ENCODE results near the gene PARVG. TPM values are rescaled to one million over a fixed set of nuclear protein-coding genes. Genes with fewer than 3 reads are reported as not detected.

The PARVG gene
- polyA plus RNA-seq, 1 experiment: 0.01 TPM

- H3K27me3 ChIP-seq (ENCODE audit: control insufficient read depth, insufficient read depth, low read length): peaks cover 5% of the 10 kb centered on the region
- TF ChIP-seq CTCF (IDR thresholded peaks at IDR 0.05; ENCODE audit: low read depth, low read length): no peak
- ChIA-PET CTCF (no interaction called here), POLR2A (no interaction called here)
- DNase-seq (ENCODE audit: low read depth, low spot score): no peak
- no peak overlapping the region for H3K27ac ChIP-seq (ENCODE audit: low read depth, low read length)
- no peak overlapping the region for H3K4me3 ChIP-seq (ENCODE audit: low read depth, low read length)
- peaks cover 15% of the 10 kb centered on the region for H3K9me3 ChIP-seq (ENCODE audit: control insufficient read depth, insufficient read depth, low read length)
Measured at GRCh38 chr22:44247346-44247745, 66.6 kb downstream of the PARVG start.

GRCh38 chr22:44247923-44248892 lies 67.5 kb downstream of the PARVG start:
- no peak overlapping the region for H3K4me3 ChIP-seq (ENCODE audit: low read depth, low read length)
- CTCF ChIA-PET: no interaction called here
- no peak for DNase-seq (ENCODE audit: low read depth, low spot score)
- TF ChIP-seq CTCF (IDR thresholded peaks at IDR 0.05; ENCODE audit: low read depth, low read length): no peak
- POLR2A ChIA-PET: no interaction called here
- no peak overlapping the region for H3K27ac ChIP-seq (ENCODE audit: low read depth, low read length)
- peaks cover 15% of the 10 kb centered on the region for H3K9me3 ChIP-seq (ENCODE audit: control insufficient read depth, insufficient read depth, low read length)
- no peaks in the 10 kb centered on the region for H3K27me3 ChIP-seq (ENCODE audit: control insufficient read depth, insufficient read depth, low read length)

DNA sequence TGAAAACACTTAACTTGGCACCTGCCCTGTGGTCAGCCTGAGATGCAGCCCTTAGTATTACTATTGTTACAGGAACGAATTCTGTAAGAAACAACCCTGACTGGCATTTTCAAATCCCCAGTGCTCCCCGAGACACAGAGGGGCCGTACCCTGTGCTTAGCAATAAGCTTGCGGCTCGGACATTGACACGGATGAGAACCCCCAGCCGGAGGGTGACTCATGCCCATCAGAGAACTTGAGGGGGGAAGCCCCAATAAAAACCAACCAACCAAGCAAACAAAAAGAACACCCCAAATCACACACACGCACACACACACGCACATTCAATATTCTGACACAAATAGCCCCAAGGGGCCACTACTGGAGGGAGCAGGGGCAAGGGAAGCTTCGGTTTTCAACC lies 68.2 kb downstream of the PARVG start:
- TF ChIP-seq CTCF (IDR thresholded peaks at IDR 0.05; ENCODE audit: low read depth, low read length): no peak
- Histone ChIP-seq H3K27ac (ENCODE audit: low read depth, low read length) (no peak overlapping the region), H3K27me3 (ENCODE audit: control insufficient read depth, insufficient read depth, low read length) (no peaks in the 10 kb centered on the region), H3K9me3 (ENCODE audit: control insufficient read depth, insufficient read depth, low read length) (peaks cover 15% of the 10 kb centered on the region), H3K4me3 (ENCODE audit: low read depth, low read length) (no peak overlapping the region)
- no peak for DNase-seq (ENCODE audit: low read depth, low spot score)
- CTCF ChIA-PET: no interaction called here
- POLR2A ChIA-PET: no interaction called here

DNA sequence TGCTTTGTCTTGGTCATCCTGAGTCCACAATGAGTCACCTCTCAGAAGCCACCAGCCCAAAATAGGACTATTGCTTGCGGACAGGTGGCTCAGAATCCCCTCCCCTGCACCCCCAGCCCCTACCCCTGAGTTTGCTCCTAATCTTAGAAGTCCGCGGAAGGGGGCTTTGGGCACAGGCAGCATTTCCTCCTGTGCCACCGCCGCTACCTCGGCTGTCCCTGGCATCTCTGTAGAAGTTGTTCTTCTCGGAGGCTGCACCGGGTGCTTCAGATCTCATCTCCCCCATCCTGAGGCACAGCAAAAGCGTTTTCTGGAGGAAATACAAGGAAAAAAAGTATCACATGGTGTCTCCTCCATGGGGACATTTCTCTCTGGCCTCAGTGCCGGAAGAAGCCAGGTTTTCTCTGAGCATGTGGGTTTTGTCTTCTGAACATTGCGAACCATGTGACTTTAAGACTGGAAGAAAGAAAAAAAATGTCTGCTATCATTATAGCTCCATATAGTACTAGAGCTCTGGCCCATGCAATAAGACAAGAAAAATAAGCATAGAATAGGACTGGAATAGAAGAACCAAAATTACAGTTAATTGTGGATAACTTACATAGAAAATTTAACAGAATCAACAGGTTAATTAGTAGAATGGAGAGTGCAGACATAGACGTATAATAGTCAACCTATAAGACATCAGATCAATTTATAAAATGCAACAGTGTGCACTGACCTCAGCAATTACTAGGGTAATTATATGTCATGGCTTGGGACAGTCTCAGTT lies 68.8 kb downstream of the PARVG start:
- Histone ChIP-seq H3K27me3 (ENCODE audit: control insufficient read depth, insufficient read depth, low read length) (no peaks in the 10 kb centered on the region), H3K9me3 (ENCODE audit: control insufficient read depth, insufficient read depth, low read length) (peaks cover 15% of the 10 kb centered on the region), H3K4me3 (ENCODE audit: low read depth, low read length) (no peak overlapping the region), H3K27ac (ENCODE audit: low read depth, low read length) (no peak overlapping the region)
- POLR2A ChIA-PET: no interaction called here
- TF ChIP-seq CTCF (IDR thresholded peaks at IDR 0.05; ENCODE audit: low read depth, low read length): no peak
- CTCF ChIA-PET: no interaction called here
- no peak for DNase-seq (ENCODE audit: low read depth, low spot score)

GRCh38 chr22:44254811-44255210 lies 74.1 kb downstream of the PARVG start:
- no peak for TF ChIP-seq CTCF (IDR thresholded peaks at IDR 0.05; ENCODE audit: low read depth, low read length)
- Histone ChIP-seq H3K27me3 (ENCODE audit: control insufficient read depth, insufficient read depth, low read length) (peaks cover 9% of the 10 kb centered on the region), H3K27ac (ENCODE audit: low read depth, low read length) (no peak overlapping the region), H3K9me3 (ENCODE audit: control insufficient read depth, insufficient read depth, low read length) (peaks cover 7% of the 10 kb centered on the region; the same call in 1 of the 2 replicates), H3K4me3 (ENCODE audit: low read depth, low read length) (no peak overlapping the region)
- no peak for DNase-seq (ENCODE audit: low read depth, low spot score)
- CTCF ChIA-PET: no interaction called here
- POLR2A ChIA-PET: no interaction called here
